Rectal smooth muscle tissue (tissue), 1 donor: Measurements from ENCODE around the gene MICAL2.

ENCODE experiments used
- H3K27ac ChIP-seq: one replicate; pipeline ENCODE4 v1.7.0; 2013; ENCODE audit warnings: low read depth, low read length, inconsistent platforms
- H3K27me3 ChIP-seq: one replicate; pipeline ENCODE4 v1.7.0; 2013; ENCODE audit warnings: low read length; ENCODE audit not compliant: control insufficient read depth, insufficient read depth
- H3K36me3 ChIP-seq: one replicate; pipeline ENCODE4 v1.7.0; 2013; ENCODE audit warnings: low read length; ENCODE audit not compliant: control insufficient read depth, insufficient read depth
- H3K4me1 ChIP-seq: one replicate; pipeline ENCODE4 v1.7.0; 2013; ENCODE audit warnings: low read length; ENCODE audit not compliant: control insufficient read depth, insufficient read depth
- H3K4me3 ChIP-seq: one replicate; pipeline ENCODE4 v1.7.0; 2013; ENCODE audit warnings: low read length
- H3K9ac ChIP-seq: one replicate; pipeline ENCODE4 v1.7.0; 2013; ENCODE audit warnings: low read length

MICAL2 gene

GRCh38 chr11:12276356-12276755 is 166.0 kb downstream of the MICAL2 start:
- H3K36me3 ChIP-seq = no peaks in the 10 kb centered on the region

GRCh38 chr11:12276831-12277475 is 166.6 kb downstream of the MICAL2 start:
- no peak overlapping the region for H3K27ac ChIP-seq
- H3K9ac ChIP-seq = no peak overlapping the region
- no peaks in the 10 kb centered on the region for H3K27me3 ChIP-seq
- no peaks in the 10 kb centered on the region for H3K4me1 ChIP-seq
- no peaks in the 10 kb centered on the region for H3K36me3 ChIP-seq
- no peak overlapping the region for H3K4me3 ChIP-seq

More at GRCh38 chr11:12276356-12276755, 166.0 kb downstream of the MICAL2 start:
- no peak overlapping the region for H3K4me3 ChIP-seq
- no peak overlapping the region for H3K9ac ChIP-seq
- H3K27me3 ChIP-seq = no peaks in the 10 kb centered on the region
- no peak overlapping the region for H3K27ac ChIP-seq
- no peaks in the 10 kb centered on the region for H3K4me1 ChIP-seq

GRCh38 chr11:12278766-12279671 is 168.6 kb downstream of the MICAL2 start:
- Histone ChIP-seq H3K4me3 (no peak overlapping the region), H3K4me1 (no peaks in the 10 kb centered on the region), H3K36me3 (no peaks in the 10 kb centered on the region), H3K27ac (no peak overlapping the region), H3K9ac (no peak overlapping the region), H3K27me3 (no peaks in the 10 kb centered on the region)

GRCh38 chr11:12279672-12280108 is 169.3 kb downstream of the MICAL2 start:
- Histone ChIP-seq H3K9ac (no peak overlapping the region), H3K4me1 (no peaks in the 10 kb centered on the region), H3K27ac (no peak overlapping the region)

GRCh38 chr11:12280199-12280837 is 169.9 kb downstream of the MICAL2 start:
- Histone ChIP-seq H3K4me3 (no peak overlapping the region), H3K27me3 (no peaks in the 10 kb centered on the region)

More at GRCh38 chr11:12279672-12280108, 169.3 kb downstream of the MICAL2 start:
- no peaks in the 10 kb centered on the region for H3K36me3 ChIP-seq
- H3K27me3 ChIP-seq = no peaks in the 10 kb centered on the region
- no peak overlapping the region for H3K4me3 ChIP-seq

GRCh38 chr11:12280838-12281565 is 170.6 kb downstream of the MICAL2 start:
- H3K4me3 ChIP-seq = no peak overlapping the region
- no peak overlapping the region for H3K9ac ChIP-seq
- no peaks in the 10 kb centered on the region for H3K4me1 ChIP-seq
- H3K36me3 ChIP-seq = no peaks in the 10 kb centered on the region
- H3K27me3 ChIP-seq = no peaks in the 10 kb centered on the region
- H3K27ac ChIP-seq = no peak overlapping the region

More at GRCh38 chr11:12280199-12280837, 169.9 kb downstream of the MICAL2 start:
- no peak overlapping the region for H3K27ac ChIP-seq
- no peaks in the 10 kb centered on the region for H3K36me3 ChIP-seq
- H3K9ac ChIP-seq = no peak overlapping the region
- no peaks in the 10 kb centered on the region for H3K4me1 ChIP-seq

- Histone ChIP-seq H3K36me3 (no peaks in the 10 kb centered on the region), H3K4me3 (no peak overlapping the region), H3K4me1 (peaks cover 3% of the 10 kb centered on the region), H3K27me3 (no peaks in the 10 kb centered on the region), H3K27ac (no peak overlapping the region), H3K9ac (no peak overlapping the region)
Observed at GRCh38 chr11:12281571-12282478, 171.4 kb downstream of the MICAL2 start.

GRCh38 chr11:12282676-12283075 is 172.3 kb downstream of the MICAL2 start:
- Histone ChIP-seq H3K36me3 (no peaks in the 10 kb centered on the region), H3K4me3 (no peak overlapping the region), H3K4me1 (peaks cover 11% of the 10 kb centered on the region), H3K27me3 (no peaks in the 10 kb centered on the region), H3K9ac (no peak overlapping the region), H3K27ac (no peak overlapping the region)

- Histone ChIP-seq H3K4me1 (peaks cover 19% of the 10 kb centered on the region), H3K9ac (no peak overlapping the region), H3K27me3 (no peaks in the 10 kb centered on the region), H3K27ac (no peak overlapping the region), H3K36me3 (no peaks in the 10 kb centered on the region), H3K4me3 (no peak overlapping the region)
Observed at GRCh38 chr11:12284316-12285050, 174.1 kb downstream of the MICAL2 start.

GRCh38 chr11:12285106-12285505 is 174.7 kb downstream of the MICAL2 start:
- Histone ChIP-seq H3K4me1 (peaks cover 19% of the 10 kb centered on the region), H3K27ac (no peak overlapping the region)

GRCh38 chr11:12285811-12286222 is 175.4 kb downstream of the MICAL2 start:
- no peaks in the 10 kb centered on the region for H3K36me3 ChIP-seq
- H3K9ac ChIP-seq = no peak overlapping the region
- H3K27me3 ChIP-seq = no peaks in the 10 kb centered on the region
- H3K27ac ChIP-seq = no peak overlapping the region
- H3K4me1 ChIP-seq = peaks cover 19% of the 10 kb centered on the region
- no peak overlapping the region for H3K4me3 ChIP-seq

More at GRCh38 chr11:12285106-12285505, 174.7 kb downstream of the MICAL2 start:
- Histone ChIP-seq H3K36me3 (no peaks in the 10 kb centered on the region), H3K27me3 (no peaks in the 10 kb centered on the region), H3K4me3 (no peak overlapping the region), H3K9ac (no peak overlapping the region)
